Mesenchymal stem cell (in vitro differentiated cells and primary cell): Measurements from ENCODE around the gene TUBD1.
"Not testable (repeated sequence)": the region's sequence is repeated elsewhere in the genome, so short reads cannot be mapped to it uniquely, and the experiment has no call there.

Source experiments
- DNase-seq: peaks from one replicate; pipeline ENCODE4 v3.0.0-alpha.2; 2013
- H2AFZ ChIP-seq: one replicate; pipeline ENCODE4 v1.6.1; 2013; ENCODE audit warnings: low read depth, mild to moderate bottlenecking, control low read depth, inconsistent platforms, low read length, moderate library complexity
- H2AK5ac ChIP-seq: 2 replicates; pipeline ENCODE4 v1.6.1; 2013; ENCODE audit warnings: low read length, moderate library complexity, mild to moderate bottlenecking, inconsistent platforms; ENCODE audit not compliant: severe bottlenecking
- H2BK120ac ChIP-seq: one replicate; pipeline ENCODE4 v1.6.1; 2013; ENCODE audit warnings: low read depth, mild to moderate bottlenecking, inconsistent platforms, low read length, moderate library complexity
- H2BK12ac ChIP-seq, 2 experiments: one replicate each; pipeline ENCODE4 v1.6.1; 2013; ENCODE audit warnings: inconsistent platforms in 2 of 2, low read length in 2 of 2, mild to moderate bottlenecking in 2 of 2, moderate library complexity in 2 of 2, control low read depth in 1 of 2
- H2BK15ac ChIP-seq: one replicate; pipeline ENCODE4 v1.6.1; 2013; ENCODE audit warnings: mild to moderate bottlenecking, low read depth, inconsistent platforms; ENCODE audit not compliant: poor library complexity, severe bottlenecking
- H2BK5ac ChIP-seq: 2 replicates; pipeline ENCODE4 v1.6.1; 2013; ENCODE audit warnings: low read depth, mild to moderate bottlenecking, low read length, control low read depth, inconsistent platforms; ENCODE audit not compliant: poor library complexity, severe bottlenecking
- H3K14ac ChIP-seq, 2 experiments: one replicate each; pipeline ENCODE4 v1.6.1; 2013; ENCODE audit warnings: inconsistent platforms in 2 of 2, low read length in 2 of 2, control low read depth in 1 of 2, mild to moderate bottlenecking in 1 of 2, moderate library complexity in 1 of 2
- H3K18ac ChIP-seq, 2 experiments: one replicate each; pipeline ENCODE4 v1.6.1; 2013; ENCODE audit warnings: inconsistent platforms in 2 of 2, low read length in 2 of 2, control low read depth in 1 of 2, low read depth in 1 of 2, mild to moderate bottlenecking in 1 of 2
- H3K23ac ChIP-seq, 2 experiments: one replicate each; pipeline ENCODE4 v1.6.1; 2013; ENCODE audit warnings: inconsistent platforms in 2 of 2, low read length in 2 of 2, mild to moderate bottlenecking in 2 of 2, moderate library complexity in 2 of 2, control low read depth in 1 of 2
- H3K27ac ChIP-seq: 2 replicates; pipeline ENCODE4 v1.5.1; 2013; ENCODE audit warnings: mild to moderate bottlenecking, moderate library complexity, low read length, control low read depth, inconsistent platforms; ENCODE audit not compliant: poor library complexity, severe bottlenecking
- H3K27me3 ChIP-seq, 2 experiments: 2 replicates each; pipeline versions ENCODE4 v1.6.1 to v1.7.0; 2013; ENCODE audit warnings: low read length in 2 of 2, mild to moderate bottlenecking in 2 of 2, moderate library complexity in 2 of 2, control low read depth in 1 of 2, inconsistent platforms in 1 of 2; ENCODE audit not compliant: control insufficient read depth in 1 of 2, insufficient read depth in 1 of 2
- H3K36me3 ChIP-seq, 2 experiments: 2 replicates each; pipeline versions ENCODE4 v1.6.1 to v1.7.0; 2013; ENCODE audit warnings: low read length in 2 of 2, control low read depth in 1 of 2, inconsistent platforms in 1 of 2, low read depth in 1 of 2, mild to moderate bottlenecking in 1 of 2; ENCODE audit not compliant: insufficient read depth in 2 of 2, control insufficient read depth in 1 of 2
- H3K4ac ChIP-seq, 2 experiments: one replicate each; pipeline ENCODE4 v1.6.1; 2013; ENCODE audit warnings: inconsistent platforms in 2 of 2, low read length in 2 of 2, mild to moderate bottlenecking in 2 of 2, moderate library complexity in 2 of 2, control low read depth in 1 of 2, low read depth in 1 of 2
- H3K4me1 ChIP-seq: 2 replicates; pipeline ENCODE4 v1.6.1; 2013; ENCODE audit warnings: low read depth, low read length, control low read depth; ENCODE audit not compliant: control insufficient read depth, insufficient read depth
- H3K4me2 ChIP-seq: 2 replicates; pipeline ENCODE4 v1.6.1; 2013; ENCODE audit warnings: low read length, mild to moderate bottlenecking, inconsistent platforms; ENCODE audit not compliant: poor library complexity, severe bottlenecking
- H3K4me3 ChIP-seq, 2 experiments: 2 replicates each; pipeline versions ENCODE4 v1.5.1 to v1.7.0; 2013; ENCODE audit warnings: low read length in 2 of 2, mild to moderate bottlenecking in 2 of 2, control low read depth in 1 of 2, low read depth in 1 of 2; ENCODE audit not compliant: insufficient read depth in 1 of 2
- H3K79me1 ChIP-seq: replicated peaks from 2 replicates; pipeline ENCODE4 v1.6.1; 2013; ENCODE audit warnings: mild to moderate bottlenecking, control low read depth, low read length, inconsistent platforms; ENCODE audit not compliant: poor library complexity, severe bottlenecking
- H3K9ac ChIP-seq: 2 replicates; pipeline ENCODE4 v1.7.0; 2013; ENCODE audit warnings: mild to moderate bottlenecking, low read length, moderate library complexity
- H3K9me3 ChIP-seq: 2 replicates; pipeline ENCODE4 v1.7.0; 2013; ENCODE audit warnings: mild to moderate bottlenecking, low read length; ENCODE audit not compliant: control insufficient read depth
- H4K8ac ChIP-seq: one replicate; pipeline ENCODE4 v1.6.1; 2013; ENCODE audit warnings: inconsistent platforms, mild to moderate bottlenecking, low read length, moderate library complexity
- H4K91ac ChIP-seq: one replicate; pipeline ENCODE4 v1.6.1; 2013; ENCODE audit warnings: mild to moderate bottlenecking, low read length, inconsistent platforms
- WGBS: methylation state at CpG from one replicate; pipeline ENCODE4 v1.1.7; 2013; ENCODE audit warnings: mixed read lengths; 5-methylcytosine and 5-hydroxymethylcytosine counted together

The TUBD1 gene

GRCh38 chr17:59930768-59931167 lies 38.0 kb upstream of the TUBD1 start:
- not testable (repeated sequence) for H2BK5ac ChIP-seq, H2AFZ ChIP-seq, H3K4me2 ChIP-seq, H3K14ac ChIP-seq, H4K8ac ChIP-seq, H3K27me3 ChIP-seq, H3K27ac ChIP-seq, H3K79me1 ChIP-seq, H2AK5ac ChIP-seq, H3K18ac ChIP-seq, H2BK15ac ChIP-seq, H3K4ac ChIP-seq, H2BK12ac ChIP-seq, H3K23ac ChIP-seq, H3K9ac ChIP-seq, H4K91ac ChIP-seq, H3K9me3 ChIP-seq, H3K4me1 ChIP-seq, H2BK120ac ChIP-seq, H3K4me3 ChIP-seq
- 94% methylated on average over 2 of the region's 3 CpGs for WGBS
- peaks cover 23 to 88% of the 10 kb centered on the region in 2 experiments for H3K36me3 ChIP-seq
- peak; percentile 34 for DNase-seq

- WGBS: 100% methylated on average over 1 of the region's 2 CpGs
- H3K23ac ChIP-seq, H3K4ac ChIP-seq: not testable (repeated sequence)
Measured at GRCh38 chr17:59930121-59930520, 37.4 kb upstream of the TUBD1 start.

DNA sequence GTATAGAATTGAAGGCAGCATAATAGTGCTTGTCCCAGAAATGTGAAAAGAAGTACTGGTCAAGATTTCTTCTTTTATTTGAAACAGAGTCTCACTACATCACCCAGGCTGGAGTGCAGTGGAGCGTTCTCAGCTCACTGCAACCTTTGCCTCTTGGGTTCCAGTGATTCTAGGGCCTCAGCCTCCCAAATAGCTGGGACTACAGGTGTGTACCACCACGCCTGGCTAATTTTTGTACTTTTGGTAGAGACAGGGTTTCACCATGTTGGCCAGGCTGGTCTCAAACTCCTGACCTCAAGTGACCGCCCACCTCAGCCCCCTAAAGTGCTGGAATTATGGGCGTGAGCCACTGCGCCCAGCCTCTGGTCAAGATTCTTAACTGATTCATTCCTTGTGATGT lies 27.9 kb upstream of the TUBD1 start:
- H2BK5ac ChIP-seq, DNase-seq, H3K4ac ChIP-seq, H3K4me3 ChIP-seq, H3K27ac ChIP-seq, H3K79me1 ChIP-seq, H4K8ac ChIP-seq, H4K91ac ChIP-seq, H3K18ac ChIP-seq, H3K23ac ChIP-seq, H2BK120ac ChIP-seq, H2AK5ac ChIP-seq, H2BK15ac ChIP-seq, H3K9me3 ChIP-seq, H3K4me2 ChIP-seq, H2BK12ac ChIP-seq, H3K14ac ChIP-seq, H3K9ac ChIP-seq, H3K27me3 ChIP-seq, H2AFZ ChIP-seq, H3K4me1 ChIP-seq: not testable (repeated sequence)
- H3K36me3 ChIP-seq: peaks cover 28 to 64% of the 10 kb centered on the region in 2 experiments
- WGBS: 99% methylated on average over 5 of the region's 5 CpGs

More at GRCh38 chr17:59930121-59930520, 37.4 kb upstream of the TUBD1 start:
- H2AK5ac ChIP-seq, H2AFZ ChIP-seq, H3K27me3 ChIP-seq, H4K91ac ChIP-seq, H2BK12ac ChIP-seq, H3K4me1 ChIP-seq, H3K9me3 ChIP-seq, H2BK15ac ChIP-seq, DNase-seq, H3K14ac ChIP-seq, H3K4me3 ChIP-seq, H3K4me2 ChIP-seq, H2BK120ac ChIP-seq, H4K8ac ChIP-seq, H3K27ac ChIP-seq, H3K18ac ChIP-seq, H2BK5ac ChIP-seq, H3K79me1 ChIP-seq, H3K9ac ChIP-seq: not testable (repeated sequence)
- H3K36me3 ChIP-seq: peaks cover 18 to 88% of the 10 kb centered on the region in 2 experiments

DNA sequence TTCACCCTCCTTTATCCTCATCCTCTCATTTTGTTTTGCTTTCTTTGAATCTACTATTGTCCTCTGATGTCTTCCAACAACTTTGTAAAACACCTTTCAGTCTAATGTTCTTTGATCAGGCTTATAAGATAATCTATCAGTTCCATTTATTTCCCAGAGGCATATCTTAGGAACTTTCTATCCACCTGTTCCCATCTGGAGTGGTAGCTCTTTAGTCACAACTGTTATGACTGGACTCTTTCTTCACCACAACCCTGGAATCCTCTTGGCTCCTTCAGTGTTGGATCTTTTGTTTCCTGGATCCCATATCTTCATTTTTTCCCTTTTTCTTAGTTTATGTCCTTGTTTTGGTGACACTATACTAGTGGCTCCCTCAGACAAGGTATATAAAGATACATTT lies 23.7 kb upstream of the TUBD1 start:
- Histone ChIP-seq H3K27ac (no peak overlapping the region), H4K91ac (no peak overlapping the region), H3K27me3 (no peaks in the 10 kb centered on the region), H3K4ac (no peak overlapping the region), H3K36me3 (peaks cover 28 to 68% of the 10 kb centered on the region in 2 experiments), H2AK5ac (no peak overlapping the region), H3K9ac (no peak overlapping the region), H2BK120ac (no peak overlapping the region), H3K4me3 (no peak overlapping the region), H2BK15ac (no peak overlapping the region), H3K9me3 (no peaks in the 10 kb centered on the region), H3K4me1 (no peaks in the 10 kb centered on the region), H3K79me1 (peaks cover 11% of the 10 kb centered on the region), H2BK12ac (no peak overlapping the region), H3K23ac (no peak overlapping the region), H2BK5ac (no peak overlapping the region), H2AFZ (no peak overlapping the region), H4K8ac (no peak overlapping the region), H3K4me2 (no peak overlapping the region), H3K18ac (no peak overlapping the region), H3K14ac (no peak overlapping the region)
- no peak for DNase-seq
